K562 (cell line): ENCODE results near the gene DBNDD1. TPM values are rescaled to one million over a fixed set of nuclear protein-coding genes. Genes with fewer than 3 reads are reported as not detected.
A peak's percentile ranks its signal among the peaks of the same experiment; 100 is the strongest.

ENCODE experiments used
- ATAC-seq: fragments of 200-7000 bp; cut with Tn5 transposase; 3 replicates; pipeline ENCODE4 v1.9.1; 2020; ENCODE audit warnings: moderate library complexity
- BruUV-seq: library from RNA; stranded (reverse); fragments of 400-500 nt; replicated peaks from 2 replicates; lab custom pipeline; 2021; lab: Mats Ljungman, UMichigan
- CTCF ChIA-PET: fragments of 300-600 bp; formaldehyde crosslinking; extraction: SDS; loops from one replicate; lab custom pipeline; 2021; ENCODE audit warnings: low intra/inter-chr PET ratio; lab: Yijun Ruan, JAX
- POLR2A ChIA-PET: fragments of 300-600, 350-650 bp; sonication (Branson Sonifier 250); formaldehyde crosslinking; extraction: SDS; loops from one replicate; lab custom pipeline; 2021; ENCODE audit warnings: antibody characterized with exemption, inconsistent platforms; lab: Yijun Ruan, JAX
- DNase-seq, 4 experiments: peaks; one replicate each; pipeline versions ENCODE4 v3.0.0 to v3.0.0-alpha.2; 2011 to 2018; ENCODE audit warnings: low spot score in 3 of 4, mixed read lengths in 3 of 4; ENCODE audit errors: extremely low read depth in 1 of 4
- FAIRE-seq: peaks from 2 replicates; lab custom pipeline; 2011; peaks lifted over from hg19 to GRCh38; lab: Jason Lieb, UNC
- H2AFZ ChIP-seq: 2 replicates; pipeline ENCODE4 v1.6.0; 2011; ENCODE audit warnings: low read depth, low read length, control low read depth, inconsistent platforms
- H3K27ac ChIP-seq: fragments of 200-600 bp; 3 replicates; pipeline ENCODE4 v1.8.0; 2011; ENCODE audit warnings: low read depth, mild to moderate bottlenecking, control low read depth, inconsistent platforms, low read length, moderate library complexity, mixed read lengths; ENCODE audit errors: extremely low read depth
- H3K27me3 ChIP-seq, 2 experiments: fragments of 300-600 bp in 1 of 2; 2 replicates in 1 of 2; 3 replicates in 1 of 2; pipeline versions ENCODE4 v1.6.0 to v1.8.0; 2011; ENCODE audit warnings: inconsistent platforms in 2 of 2, low read length in 2 of 2, mild to moderate bottlenecking in 1 of 2, mixed read lengths in 1 of 2, moderate library complexity in 1 of 2; ENCODE audit not compliant: control insufficient read depth in 2 of 2, insufficient read depth in 2 of 2
- H3K36me3 ChIP-seq: fragments of 300-600 bp; 3 replicates; pipeline ENCODE4 v1.8.0; 2011; ENCODE audit warnings: mild to moderate bottlenecking, low read length, inconsistent platforms; ENCODE audit not compliant: control insufficient read depth, insufficient read depth
- H3K4me1 ChIP-seq, 2 experiments: fragments of 200-600 bp in 1 of 2; replicated peaks in 1 of 2; 2 replicates in 1 of 2; 3 replicates in 1 of 2; pipeline versions ENCODE4 v1.5.1 to v1.8.0; 2011; ENCODE audit warnings: inconsistent platforms in 2 of 2, low read length in 2 of 2, mild to moderate bottlenecking in 1 of 2, mixed read lengths in 1 of 2, moderate library complexity in 1 of 2; ENCODE audit not compliant: control insufficient read depth in 2 of 2, insufficient read depth in 2 of 2
- H3K4me2 ChIP-seq: 2 replicates; pipeline ENCODE4 v1.6.1; 2011; ENCODE audit warnings: low read length, control low read depth, inconsistent platforms, mixed read lengths; ENCODE audit not compliant: insufficient read depth
- H3K4me3 ChIP-seq: fragments of 200-600 bp; sonication (generic), shearing (Covaris generic); 2 replicates; pipeline ENCODE4 v1.5.1; 2016; ENCODE audit warnings: control low read depth, inconsistent platforms
- H3K79me2 ChIP-seq: fragments of 200-600 bp; 3 replicates; pipeline ENCODE4 v1.8.0; 2011; ENCODE audit warnings: low read length, inconsistent platforms; ENCODE audit not compliant: control insufficient read depth, insufficient read depth
- H3K9ac ChIP-seq, 2 experiments: 2 replicates each; pipeline versions ENCODE4 v1.6.0 to v1.6.1; 2011; ENCODE audit warnings: low read depth in 2 of 2, low read length in 2 of 2, control low read depth in 1 of 2, inconsistent platforms in 1 of 2, mild to moderate bottlenecking in 1 of 2, mixed read lengths in 1 of 2; ENCODE audit not compliant: insufficient read depth in 1 of 2
- H3K9me1 ChIP-seq: one replicate; pipeline ENCODE4 v1.6.0; 2011; ENCODE audit warnings: inconsistent platforms, mild to moderate bottlenecking, low read length, moderate library complexity; ENCODE audit not compliant: control insufficient read depth, insufficient read depth
- H3K9me3 ChIP-seq: replicated peaks from 2 replicates; pipeline ENCODE4 v1.5.1; 2011; ENCODE audit warnings: low read depth, low read length, inconsistent platforms; ENCODE audit not compliant: control insufficient read depth, insufficient read depth
- H4K20me1 ChIP-seq: replicated peaks from 2 replicates; pipeline ENCODE4 v1.6.1; 2011; ENCODE audit warnings: low read length, inconsistent platforms, mixed read lengths; ENCODE audit not compliant: control insufficient read depth, insufficient read depth
- ARID1B ChIP-seq: fragments of 450-650 bp; IDR thresholded peaks from 2 replicates; pipeline ENCODE4 v1.6.1; 2016; ENCODE audit warnings: antibody characterized with exemption, mild to moderate bottlenecking, inconsistent platforms
- CTBP1 ChIP-seq: fragments of 450-650 bp; IDR thresholded peaks from 2 replicates; pipeline ENCODE4 v1.6.1; 2016; ENCODE audit warnings: borderline replicate concordance
- ETV6 ChIP-seq, 3 experiments: fragments of 150-350 bp in 1 of 3; sonication (generic) in 1 of 3; formaldehyde crosslinking in 1 of 3; IDR thresholded peaks; 2 replicates each; pipeline versions ENCODE4 v1.6.1 to v1.8.0; 2014 to 2022; ENCODE audit warnings: borderline replicate concordance in 2 of 3, low read depth in 2 of 3, antibody characterized with exemption in 1 of 3, low read length in 1 of 3, mild to moderate bottlenecking in 1 of 3, missing genetic modification reagents in 1 of 3
- FOSL1 ChIP-seq: fragments of 200-800 bp; sonication (Bioruptor generic); conservative IDR thresholded peaks from 2 replicates; pipeline ENCODE4 v1.6.1; 2016; ENCODE audit warnings: missing genetic modification characterization, missing compliant biosample characterization
- FOXA3 ChIP-seq, 2 experiments: fragments of 450-650 bp in 1 of 2; sonication (generic) in 1 of 2; formaldehyde crosslinking; IDR thresholded peaks in 1 of 2; conservative IDR thresholded peaks in 1 of 2; 2 replicates each; pipeline versions ENCODE4 v1.4.0 to v1.8.0; 2020 to 2022; ENCODE audit warnings: mild to moderate bottlenecking in 2 of 2, missing genetic modification reagents in 1 of 2
- JUN ChIP-seq, 2 experiments: sonication (generic) in 1 of 2; formaldehyde crosslinking in 1 of 2; IDR thresholded peaks; 2 replicates each; pipeline versions ENCODE4 v1.6.1 to v1.8.0; 2012 to 2022; ENCODE audit warnings: borderline replicate concordance in 2 of 2, mild to moderate bottlenecking in 2 of 2, improper control_type of control experiment in 1 of 2, low read depth in 1 of 2, low read length in 1 of 2, missing genetic modification reagents in 1 of 2
- JUND ChIP-seq, 2 experiments: IDR thresholded peaks; 2 replicates in 1 of 2; 3 replicates in 1 of 2; pipeline ENCODE4 v1.6.1; 2011; ENCODE audit warnings: borderline replicate concordance in 2 of 2, low read depth in 2 of 2, low read length in 2 of 2, improper control_type of control experiment in 1 of 2, missing biosample characterization in 1 of 2, missing genetic modification characterization in 1 of 2, missing genetic modification reagents in 1 of 2
- MEIS2 ChIP-seq: fragments of 450-650 bp; IDR thresholded peaks from 2 replicates; pipeline ENCODE4 v1.6.1; 2014; ENCODE audit warnings: mild to moderate bottlenecking; ENCODE audit not compliant: partially characterized antibody
- PRPF4 ChIP-seq: fragments of 200-400 bp; formaldehyde crosslinking; IDR thresholded peaks from one replicate; pipeline ENCODE4 v1.6.1; 2017; ENCODE audit warnings: low read length, low read depth, mild to moderate bottlenecking; ENCODE audit not compliant: insufficient read depth, poor library complexity, severe bottlenecking
- ZBTB1 ChIP-seq: sonication (generic); formaldehyde crosslinking; IDR thresholded peaks from 2 replicates; pipeline ENCODE4 v1.8.1; 2023; ENCODE audit warnings: missing genetic modification reagents, low read depth, mild to moderate bottlenecking, borderline replicate concordance
- ZFX ChIP-seq: sonication (generic); formaldehyde crosslinking; IDR thresholded peaks from 2 replicates; pipeline ENCODE4 v1.8.0; 2022; ENCODE audit warnings: mild to moderate bottlenecking, missing genetic modification reagents, moderate library complexity
- ZNF551 ChIP-seq: fragments of 250-450 bp; sonication (Bioruptor Pico); IDR thresholded peaks from 2 replicates; pipeline ENCODE4 v1.5.0; 2021; ENCODE audit warnings: mild to moderate bottlenecking, moderate library complexity
- WGBS: fragments of 100-300 bp; shearing (Covaris generic); methylation state at CpG from one replicate; pipeline ENCODE4 v1.1.6; 2016; ENCODE audit warnings: low coverage, mixed read lengths; ENCODE audit not compliant: insufficient coverage; ENCODE audit errors: missing lambda C conversion rate; 5-methylcytosine and 5-hydroxymethylcytosine counted together
- in situ Hi-C: fragments of 300-500 bp; cut with MboI; formaldehyde crosslinking; loops from 4 replicates; pipeline ENCODE4 v1.15.0; 2018; ENCODE audit warnings: inconsistent platforms, mixed read lengths
- intact Hi-C: fragments of 100-400 bp; cut with micrococcal nuclease; formaldehyde crosslinking; loops from 2 replicates; pipeline ENCODE4 v1.14.2; 2022
- polyA plus RNA-seq, 8 experiments: library from polyadenylated mRNA; depleted of rRNA in 4 of 8; stranded (reverse) in 5 of 8; unstranded in 3 of 8; fragments of >200 nt; fragmentation: Nextera tagmentation in 2 of 8; fragmentation: Illumina TruSeq in 1 of 8; extraction: Ambion mirVana in 2 of 8; extraction: Trizol in 1 of 8; gene quantifications; 2 replicates each; pipeline versions ENCODE4 v1.2.1 to v1.2.3, GENCODE V29; 2011 to 2014; ENCODE audit warnings: inconsistent platforms in 1 of 8, missing spikeins in 1 of 8
- total RNA-seq, 7 experiments: library from RNA; depleted of rRNA in 6 of 7; stranded (reverse); fragments of >200 nt in 6 of 7; fragmentation: Illumina TruSeq in 2 of 7; extraction: Trizol in 2 of 7; gene quantifications; 2 replicates each; pipeline versions ENCODE4 v1.2.1 to v1.2.3, GENCODE V29; 2011 to 2021; ENCODE audit warnings: low replicate concordance in 1 of 7
- TF ChIP-seq, protein P1 (sequence below), 2 experiments: fragments of 450-650 bp in 1 of 2; sonication (generic) in 1 of 2; formaldehyde crosslinking in 1 of 2; IDR thresholded peaks in 1 of 2; conservative IDR thresholded peaks in 1 of 2; 2 replicates each; pipeline versions ENCODE4 v1.6.1 to v1.8.1; 2016 to 2023; ENCODE audit warnings: mild to moderate bottlenecking in 2 of 2, moderate library complexity in 2 of 2, inconsistent platforms in 1 of 2, missing genetic modification reagents in 1 of 2
- TF ChIP-seq, protein P2 (sequence below): fragments of 450-650 bp; IDR thresholded peaks from 2 replicates; pipeline ENCODE4 v1.6.1; 2016

The DBNDD1 gene
- total and polyA plus RNA-seq, 9 of the 15 experiments (the other 6 are each of a cell fraction or from before 2014, with no cell fraction given): 0.55 to 13.0 (median 5.8) TPM

GRCh38 chr16:90044111-90044551 is 24.9 kb upstream of the DBNDD1 start:
- in situ Hi-C loops (no loop called here), intact Hi-C loops (no loop called here)
- FAIRE-seq: peak; percentile 57
- CTCF ChIA-PET: no interaction called here
- Histone ChIP-seq H3K79me2 (no peaks in the 10 kb centered on the region; the same call in 2 of the 3 replicates), H3K4me3 (no peak overlapping the region), H3K9me1 (no peaks in the 10 kb centered on the region), H3K36me3 (peaks cover 34% of the 10 kb centered on the region; the same call in 2 of the 3 replicates), H3K4me1 (peaks cover 18 to 49% of the 10 kb centered on the region in 2 experiments; a peak in 3 of 5 replicates), H3K27ac (no peak overlapping the region), H3K9ac (peak overlapping the region in 1 of 2 experiments; percentile 64; a peak in 2 of 4 replicates), H2AFZ (no peak overlapping the region), H3K4me2 (no peak overlapping the region), H4K20me1 (no peaks in the 10 kb centered on the region)
- peak; percentile 37 to 46 (median 41) for DNase-seq
- peak; percentile 10 for ATAC-seq
- BruUV-seq: TSS peak; percentile 41
- 32% methylated on average over 7 of the region's 7 CpGs for WGBS
- POLR2A ChIA-PET: interaction anchor here (0.5 to 1.2 kb wide), 2 partner anchors 97 to 123 kb away, joined by 3 read pairs; no protein-coding TSS in a partner anchor
- peak; percentile 67; the same call in 1 of the 2 replicates for TF ChIP-seq JUND (IDR thresholded peaks at IDR 0.05; ENCODE audit: borderline replicate concordance, low read depth, low read length)
- peak; percentile 36; the same call in 1 of the 3 replicates for TF ChIP-seq JUND (tag; IDR thresholded peaks at IDR 0.05; ENCODE audit: borderline replicate concordance, low read depth, low read length)
- TF ChIP-seq FOXA3 (CRISPR knock-in tag; conservative IDR thresholded peaks at IDR 0.05 in 1 of 2, IDR thresholded peaks at IDR 0.05 in 1 of 2): peak; percentile 51 to 95
- TF ChIP-seq JUN (IDR thresholded peaks at IDR 0.05; ENCODE audit: borderline replicate concordance, low read depth, low read length): 0 out of 2 replicates have a peak, but pooled peaks have one; percentile 39
- TF ChIP-seq JUN (CRISPR knock-in tag; IDR thresholded peaks at IDR 0.05; ENCODE audit: borderline replicate concordance): no peak
- TF ChIP-seq, protein P1, sequence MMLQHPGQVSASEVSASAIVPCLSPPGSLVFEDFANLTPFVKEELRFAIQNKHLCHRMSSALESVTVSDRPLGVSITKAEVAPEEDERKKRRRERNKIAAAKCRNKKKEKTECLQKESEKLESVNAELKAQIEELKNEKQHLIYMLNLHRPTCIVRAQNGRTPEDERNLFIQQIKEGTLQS (IDR thresholded peaks at IDR 0.05): peak; percentile 42; the same call in 1 of the 2 replicates
- TF ChIP-seq, protein P1 (CRISPR knock-in tag; conservative IDR thresholded peaks at IDR 0.05): no peak
- TF ChIP-seq FOSL1 (tag): peak; percentile 83
- TF ChIP-seq, protein P2, sequence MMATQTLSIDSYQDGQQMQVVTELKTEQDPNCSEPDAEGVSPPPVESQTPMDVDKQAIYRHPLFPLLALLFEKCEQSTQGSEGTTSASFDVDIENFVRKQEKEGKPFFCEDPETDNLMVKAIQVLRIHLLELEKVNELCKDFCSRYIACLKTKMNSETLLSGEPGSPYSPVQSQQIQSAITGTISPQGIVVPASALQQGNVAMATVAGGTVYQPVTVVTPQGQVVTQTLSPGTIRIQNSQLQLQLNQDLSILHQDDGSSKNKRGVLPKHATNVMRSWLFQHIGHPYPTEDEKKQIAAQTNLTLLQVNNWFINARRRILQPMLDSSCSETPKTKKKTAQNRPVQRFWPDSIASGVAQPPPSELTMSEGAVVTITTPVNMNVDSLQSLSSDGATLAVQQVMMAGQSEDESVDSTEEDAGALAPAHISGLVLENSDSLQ: peak; percentile 67
- peak; percentile 24; the same call in 1 of the 2 replicates for TF ChIP-seq ARID1B
- 0 out of 2 replicates have a peak, but pooled peaks have one; percentile 28 for TF ChIP-seq CTBP1
- 0 out of 2 replicates have a peak, but pooled peaks have one; percentile 26 for TF ChIP-seq ZFX (CRISPR knock-in tag)
- peak; percentile 31; the same call in 1 of the 2 replicates for TF ChIP-seq ZBTB1 (CRISPR knock-in tag)
- TF ChIP-seq ZNF551 (CRISPR knock-in tag): no peak
- TF ChIP-seq ETV6 (IDR thresholded peaks at IDR 0.05; ENCODE audit: borderline replicate concordance in 1 of 2, low read depth in 2 of 2, low read length in 1 of 2): no peak
- TF ChIP-seq ETV6 (CRISPR knock-in tag; IDR thresholded peaks at IDR 0.05; ENCODE audit: borderline replicate concordance): no peak
- TF ChIP-seq PRPF4: no peak
- peak; percentile 53 for TF ChIP-seq MEIS2
- TF ChIP-seq, all 486 proteins: peak for 11
- H3K27me3 ChIP-seq: no peaks in the 10 kb centered on the region
- H3K9me3 ChIP-seq: no peaks in the 10 kb centered on the region
